CD4-positive, alpha-beta T cell treated with Interleukin-1 beta for 1 hour (primary cell): ENCODE measurements around the gene ATE1.
A peak's percentile ranks its signal among the peaks of the same experiment; 100 is the strongest.
"Not testable (repeated sequence)": the region's sequence is repeated elsewhere in the genome, so short reads cannot be mapped to it uniquely, and the experiment has no call there.

Experiments used
- DNase-seq, 2 donors: peaks; one replicate each; pipeline ENCODE4 v3.0.0-alpha.2; 2020 to 2022

Gene ATE1

DNA sequence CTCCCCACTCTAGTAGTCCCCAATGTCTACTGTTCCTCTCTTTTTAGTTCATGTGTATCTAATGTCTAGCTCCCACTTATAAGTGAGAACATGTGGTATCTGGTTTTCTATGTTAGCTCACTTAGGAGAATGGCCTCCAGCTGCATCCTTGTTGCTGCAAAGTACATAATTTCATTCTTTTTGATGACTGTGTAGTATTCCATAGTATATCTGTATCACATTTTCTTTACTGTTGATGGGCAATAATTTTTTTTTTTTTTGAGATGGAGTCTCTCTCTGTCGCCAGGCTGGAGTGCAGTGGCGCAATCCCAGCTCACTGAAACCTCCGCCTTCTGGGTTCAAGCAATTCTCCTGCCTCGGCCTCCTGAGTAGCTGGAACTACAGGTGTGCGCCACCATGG, 101.1 kb downstream of the ATE1 start:
- DNase-seq: not testable (repeated sequence)

- DNase-seq: peak in 1 of 2 donors; percentile 20
Measured at GRCh38 chr10:121823993-121824463, 103.8 kb downstream of the ATE1 start.

DNA sequence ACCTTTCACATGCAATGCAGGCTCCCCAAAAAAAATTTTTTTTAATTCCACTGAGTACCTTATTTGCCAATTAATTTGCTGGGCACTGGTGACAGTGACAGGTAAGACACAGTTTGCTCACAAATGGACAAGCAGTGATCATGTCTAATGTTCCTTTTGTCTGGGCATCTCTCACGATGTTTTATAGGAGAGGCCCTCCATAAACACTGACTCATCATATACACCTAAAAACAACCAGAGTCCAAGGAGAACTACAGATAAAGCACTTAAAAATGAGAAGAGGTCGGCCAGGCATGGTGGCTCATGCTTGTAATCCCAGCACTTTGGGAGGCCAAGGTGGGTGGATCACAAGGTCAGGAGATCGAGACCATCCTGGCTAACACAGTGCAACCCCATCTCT, 105.1 kb downstream of the ATE1 start:
- no peak for DNase-seq

DNA sequence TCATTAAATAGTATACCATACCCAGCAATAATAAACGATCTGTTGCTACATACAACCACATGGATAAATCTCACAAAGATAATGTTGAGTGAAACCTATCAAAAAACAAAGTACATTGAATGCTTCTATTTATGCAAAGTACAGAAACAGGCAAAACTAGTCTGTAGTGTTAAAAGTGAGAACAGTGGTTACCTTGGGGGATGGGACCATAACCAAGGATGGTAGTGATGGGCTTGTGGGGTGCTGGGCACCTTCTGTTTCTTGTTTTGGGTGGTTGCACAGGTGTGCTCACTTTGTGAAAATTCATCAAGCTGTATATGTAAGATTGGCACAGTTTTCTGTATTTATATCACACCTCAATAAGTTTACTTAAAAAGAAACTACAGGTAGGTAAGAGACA, 105.7 kb downstream of the ATE1 start:
- DNase-seq: no peak

DNA sequence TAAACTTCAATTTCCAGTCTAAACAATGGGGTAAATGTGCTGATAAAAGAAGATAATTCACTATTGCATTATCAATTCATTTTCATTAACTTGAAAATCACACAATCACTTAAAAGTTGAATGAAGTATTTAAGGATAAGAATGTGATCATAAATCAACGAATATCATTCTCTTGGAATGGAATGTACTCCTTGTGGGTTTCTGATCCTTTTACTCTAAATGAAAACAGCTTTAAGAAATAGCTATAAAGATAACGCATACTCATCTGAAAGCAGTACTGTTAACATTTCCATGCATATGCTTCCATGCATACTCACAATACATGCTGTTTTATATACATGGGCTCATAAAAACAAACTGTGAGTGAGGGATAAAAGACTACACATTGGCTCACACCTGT, 108.8 kb downstream of the ATE1 start:
- no peak for DNase-seq

DNA sequence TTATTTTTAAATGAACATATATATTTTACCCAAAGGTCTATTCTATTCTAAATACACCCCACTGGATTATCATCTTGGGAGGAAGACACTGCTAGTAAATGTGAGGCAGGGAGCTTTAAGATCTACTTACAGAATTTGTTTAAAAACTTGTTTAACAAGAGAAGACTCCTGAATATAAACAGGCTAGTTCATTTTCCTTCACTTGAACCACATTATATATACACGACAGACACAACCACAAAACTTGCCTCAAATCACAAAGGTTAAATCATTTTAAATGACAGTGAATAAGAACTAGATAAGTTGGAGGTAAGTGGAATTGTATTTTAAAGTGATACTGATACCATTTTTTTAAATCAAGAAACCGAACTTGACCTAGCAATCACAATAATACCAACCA, 109.2 kb downstream of the ATE1 start:
- DNase-seq: no peak

GRCh38 chr10:121816197-121816596, 111.6 kb downstream of the ATE1 start:
- DNase-seq: no peak

GRCh38 chr10:121813857-121814256, 114.0 kb downstream of the ATE1 start:
- no peak for DNase-seq

GRCh38 chr10:121813211-121813815, 114.5 kb downstream of the ATE1 start:
- DNase-seq: no peak

- DNase-seq: no peak
Measured at GRCh38 chr10:121812031-121812430, 115.8 kb downstream of the ATE1 start.

- DNase-seq: no peak
Measured at GRCh38 chr10:121811386-121811785, 116.4 kb downstream of the ATE1 start.

GRCh38 chr10:121808835-121809234, 119.0 kb downstream of the ATE1 start:
- DNase-seq: no peak

DNA sequence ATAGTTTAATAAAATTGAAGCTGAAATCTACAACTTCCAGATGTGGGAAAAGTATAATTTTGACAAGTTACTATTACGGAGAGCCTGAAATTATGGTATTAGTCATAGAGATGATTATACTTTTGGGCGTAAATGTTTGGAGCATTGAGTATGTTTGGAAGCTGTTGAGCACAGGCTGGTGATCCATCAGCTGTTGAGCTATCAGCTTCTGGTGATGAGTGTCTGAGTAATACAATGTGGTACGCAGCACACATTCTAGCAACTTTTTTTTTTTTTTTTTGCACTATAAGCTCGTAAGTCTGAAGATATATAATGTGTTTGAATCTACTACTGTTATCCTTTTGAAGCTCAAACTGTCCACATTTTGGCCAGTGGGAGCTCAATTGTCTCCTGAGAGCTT, 123.4 kb downstream of the ATE1 start:
- DNase-seq: no peak

GRCh38 chr10:121803611-121804010, 124.2 kb downstream of the ATE1 start:
- no peak for DNase-seq

- no peak for DNase-seq
Measured at GRCh38 chr10:121800831-121801230, 127.0 kb downstream of the ATE1 start.

DNA sequence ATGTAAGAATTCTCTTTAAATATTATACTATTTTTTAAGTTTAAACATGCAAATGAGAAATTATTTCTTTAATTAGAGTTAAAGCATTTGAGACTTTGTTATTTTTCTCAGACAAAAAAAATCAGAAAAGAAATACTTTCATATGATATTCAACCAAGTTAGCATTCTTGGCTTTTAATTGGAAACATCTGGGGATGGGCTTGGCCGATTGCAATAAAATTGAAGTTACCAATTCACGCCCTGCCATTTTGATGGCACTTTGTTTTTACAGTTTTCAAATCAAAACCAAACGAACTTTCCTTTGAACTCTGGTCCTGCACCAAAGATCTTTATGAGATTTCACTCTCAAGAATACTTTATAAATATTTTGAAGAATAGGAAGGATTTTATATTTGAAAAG, 127.7 kb downstream of the ATE1 start:
- DNase-seq: no peak

GRCh38 chr10:121797490-121797889, 130.3 kb downstream of the ATE1 start:
- no peak for DNase-seq

- no peak for DNase-seq
Measured at GRCh38 chr10:121796342-121796741, 131.5 kb downstream of the ATE1 start.

DNA sequence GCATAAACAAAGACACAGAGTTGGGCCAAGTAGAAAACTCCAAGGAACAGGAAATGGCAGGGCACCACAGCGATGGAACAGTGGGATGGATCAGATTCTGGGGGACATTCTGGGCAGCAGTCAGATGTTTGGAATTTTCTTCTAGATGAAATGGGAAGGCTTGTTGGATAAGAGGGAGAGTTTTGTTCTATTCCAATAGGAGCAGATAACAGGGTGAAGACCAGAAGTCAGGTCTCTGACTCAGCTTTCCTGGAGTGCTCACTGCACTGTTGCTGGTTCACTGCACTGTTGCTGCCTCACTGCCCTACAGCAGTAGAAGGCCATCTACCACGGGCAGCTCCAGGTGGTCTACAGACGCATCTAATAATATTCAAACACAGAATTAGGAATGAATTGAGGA, 135.6 kb downstream of the ATE1 start:
- no peak for DNase-seq

- no peak for DNase-seq
Measured at GRCh38 chr10:121791761-121792160, 136.1 kb downstream of the ATE1 start.

GRCh38 chr10:121788717-121789116, 139.1 kb downstream of the ATE1 start:
- no peak for DNase-seq

GRCh38 chr10:121788115-121788514, 139.7 kb downstream of the ATE1 start:
- DNase-seq: no peak

- no peak for DNase-seq
Measured at GRCh38 chr10:121787169-121787568, 140.7 kb downstream of the ATE1 start.

- DNase-seq: no peak
Measured at GRCh38 chr10:121783782-121784372, 144.0 kb downstream of the ATE1 start.

DNA sequence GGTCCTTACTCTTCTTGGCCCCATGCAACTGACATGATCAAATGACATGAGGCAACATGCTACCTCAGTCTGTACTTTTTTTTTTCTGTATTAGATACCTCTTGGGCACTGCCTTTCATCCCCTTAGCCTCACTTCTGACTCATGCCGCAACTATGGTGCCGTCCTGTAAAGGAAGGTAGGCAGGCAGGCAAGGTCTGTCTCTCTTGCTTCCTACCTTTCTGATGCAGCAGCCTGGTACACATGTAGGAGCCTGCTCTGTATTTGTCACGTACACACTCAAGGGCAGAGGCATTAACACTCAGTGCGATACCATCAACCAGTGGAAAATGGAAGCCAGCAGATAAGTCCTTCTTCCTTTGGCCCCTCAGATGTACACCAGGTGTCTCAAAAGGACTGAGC, 146.7 kb downstream of the ATE1 start:
- no peak for DNase-seq
